Activated CD8-positive, alpha-beta memory T cell treated with anti-CD3 and anti-CD28 coated beads, Interleukin-2, amount 50 U/mL, for 24 hours (primary cell): ENCODE measurements around the gene ASCC1.
"Not testable (repeated sequence)": the region's sequence is repeated elsewhere in the genome, so short reads cannot be mapped to it uniquely, and the experiment has no call there.

Source experiments
- DNase-seq: peaks from one replicate; pipeline ENCODE4 v3.0.0-alpha.2; 2020; ENCODE audit errors: extremely low read depth

The ASCC1 gene

DNA sequence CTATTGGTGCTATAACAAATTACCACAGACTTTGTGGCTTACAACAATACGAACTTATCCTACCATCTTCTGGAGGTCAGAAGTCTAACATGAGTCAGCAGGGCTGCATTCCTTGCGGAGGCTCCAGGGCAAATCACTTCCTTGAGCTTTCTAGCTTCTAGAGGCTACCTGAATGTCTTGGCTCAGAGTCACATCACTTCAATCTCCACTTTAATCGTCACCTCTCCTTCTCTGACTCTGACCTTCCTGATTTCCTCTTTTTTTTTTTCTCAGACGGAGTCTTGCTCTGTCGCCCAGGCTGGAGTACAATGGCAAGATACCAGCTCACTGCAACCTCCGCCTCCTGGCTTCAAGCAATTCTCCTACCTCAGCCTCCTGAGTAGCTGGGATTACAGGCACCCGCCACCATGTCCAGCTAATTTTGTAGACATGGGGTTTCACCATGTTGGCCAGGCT is 44.9 kb downstream of the ASCC1 start:
- DNase-seq = no peak

GRCh38 chr10:72170733-72171132 is 45.3 kb downstream of the ASCC1 start:
- DNase-seq = no peak

DNA sequence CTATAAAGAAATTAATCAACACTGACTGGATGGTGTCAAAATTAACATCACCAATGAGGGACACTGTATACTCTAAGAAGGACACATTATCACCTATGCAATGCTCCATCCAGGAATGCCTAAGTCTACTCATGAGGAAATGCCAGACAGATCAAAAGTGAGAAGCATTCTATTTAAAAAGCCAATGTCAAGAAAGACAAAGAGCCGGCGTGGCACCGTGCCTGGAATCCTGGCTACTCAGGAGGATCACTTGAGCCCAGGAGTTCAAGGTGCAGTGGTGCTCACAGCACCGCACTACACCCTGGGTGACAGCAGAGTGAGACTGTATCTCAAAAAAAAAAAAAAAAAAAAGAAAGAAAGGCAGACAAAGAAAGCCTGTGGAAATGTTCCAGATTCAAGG is 45.8 kb downstream of the ASCC1 start:
- no peak for DNase-seq

DNA sequence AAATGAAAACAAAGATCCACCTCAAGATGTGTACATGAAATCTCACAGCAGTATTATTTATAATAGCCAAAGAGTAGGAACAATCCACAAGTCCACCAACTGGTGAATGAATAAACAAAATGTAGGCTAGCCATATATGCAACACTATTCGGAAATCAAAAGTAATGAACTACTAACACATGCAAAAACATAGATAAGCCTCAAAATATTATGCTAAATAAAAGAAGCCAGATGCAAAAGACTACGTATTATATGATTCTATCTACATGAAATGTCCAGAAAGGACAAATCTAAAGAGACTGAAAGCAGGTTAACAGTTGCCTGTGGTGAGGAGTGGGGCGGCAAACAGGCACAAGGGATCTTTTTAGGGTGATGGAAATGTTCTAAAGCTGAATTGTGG is 49.0 kb downstream of the ASCC1 start:
- no peak for DNase-seq

GRCh38 chr10:72164617-72165016 is 51.5 kb downstream of the ASCC1 start:
- DNase-seq = no peak

GRCh38 chr10:72162978-72163377 is 53.1 kb downstream of the ASCC1 start:
- no peak for DNase-seq

DNA sequence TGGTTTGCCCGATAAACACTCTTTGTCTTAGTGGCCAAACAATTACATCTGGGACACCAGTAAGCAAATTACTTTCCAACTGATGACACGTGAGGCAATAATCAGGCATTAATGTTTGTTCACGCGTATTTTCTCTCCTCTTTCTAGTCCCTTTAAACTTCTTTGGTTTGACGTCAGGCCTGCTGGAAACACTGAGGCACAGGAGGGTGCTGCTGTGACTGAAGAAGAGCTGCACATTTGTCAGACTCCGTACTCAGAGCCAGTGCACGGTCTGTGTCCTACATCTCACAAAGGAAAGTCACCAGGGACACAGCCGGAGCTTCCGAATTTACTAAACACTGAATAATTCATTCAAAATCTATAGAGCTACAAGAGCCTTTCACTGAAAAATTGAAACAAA is 57.9 kb downstream of the ASCC1 start:
- DNase-seq = no peak

- no peak for DNase-seq
These were observed 59.9 kb downstream of the ASCC1 start for GRCh38 chr10:72156223-72156622.

DNA sequence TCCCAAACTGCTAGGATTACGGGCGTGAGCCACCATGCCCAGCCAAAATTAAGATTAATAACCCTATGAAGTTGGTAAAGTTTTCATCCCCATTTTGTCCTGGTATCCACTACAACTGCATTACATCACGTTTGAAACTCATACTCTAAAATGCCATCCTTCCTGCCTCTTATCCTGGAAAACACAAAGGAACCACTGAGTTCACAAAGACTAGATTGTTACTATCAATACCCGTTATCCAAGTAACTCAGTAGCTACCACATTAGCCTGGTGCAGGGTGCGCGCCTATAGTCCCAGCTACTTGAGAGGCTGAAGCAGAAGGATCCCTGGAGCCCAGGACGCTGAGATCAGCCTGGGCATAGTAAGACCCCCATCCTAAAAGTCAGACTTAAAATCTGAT is 63.8 kb downstream of the ASCC1 start:
- DNase-seq = no peak

- DNase-seq = not testable (repeated sequence)
These were observed 65.2 kb downstream of the ASCC1 start for GRCh38 chr10:72150746-72151478.

- DNase-seq = not testable (repeated sequence)
These were observed 68.8 kb downstream of the ASCC1 start for GRCh38 chr10:72147324-72147584.

DNA sequence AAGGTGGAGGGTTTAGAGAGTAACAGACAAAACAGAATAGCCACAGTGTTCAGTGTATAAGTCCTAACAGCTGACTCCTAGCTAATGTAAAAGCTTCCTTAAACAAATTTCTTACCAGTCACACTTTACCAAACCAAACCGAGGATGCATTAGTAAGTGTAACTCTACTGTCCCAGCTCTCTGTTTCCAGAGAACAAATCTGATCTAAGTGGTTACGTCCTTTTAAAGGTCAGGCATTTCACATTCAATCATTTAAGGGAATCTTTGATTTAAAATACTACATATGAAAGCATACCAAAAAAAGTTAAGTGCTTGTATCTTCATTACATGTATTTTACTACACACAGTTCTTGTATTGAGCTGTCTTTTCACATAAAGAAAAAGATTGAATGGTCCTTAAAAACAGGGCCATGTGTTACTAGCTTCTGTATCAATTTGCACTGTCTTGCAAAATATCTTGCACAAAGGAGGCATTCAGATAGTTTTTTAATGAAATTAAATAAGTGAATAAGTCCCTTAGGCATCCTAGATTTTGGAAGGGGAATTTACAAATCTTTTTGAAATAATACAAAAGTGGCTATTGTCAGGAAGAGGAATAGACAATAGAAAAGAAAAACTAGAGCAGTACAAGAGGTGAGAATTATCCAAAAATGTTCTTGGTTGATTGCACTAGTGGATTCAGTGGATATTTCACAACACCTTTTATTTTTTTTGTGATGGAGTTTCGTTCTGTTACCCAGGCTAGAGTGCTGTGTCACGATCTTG is 69.3 kb downstream of the ASCC1 start:
- no peak for DNase-seq

GRCh38 chr10:72146071-72146470 is 70.0 kb downstream of the ASCC1 start:
- DNase-seq = no peak

- no peak for DNase-seq
These were observed 70.4 kb downstream of the ASCC1 start for GRCh38 chr10:72145657-72146056.

DNA sequence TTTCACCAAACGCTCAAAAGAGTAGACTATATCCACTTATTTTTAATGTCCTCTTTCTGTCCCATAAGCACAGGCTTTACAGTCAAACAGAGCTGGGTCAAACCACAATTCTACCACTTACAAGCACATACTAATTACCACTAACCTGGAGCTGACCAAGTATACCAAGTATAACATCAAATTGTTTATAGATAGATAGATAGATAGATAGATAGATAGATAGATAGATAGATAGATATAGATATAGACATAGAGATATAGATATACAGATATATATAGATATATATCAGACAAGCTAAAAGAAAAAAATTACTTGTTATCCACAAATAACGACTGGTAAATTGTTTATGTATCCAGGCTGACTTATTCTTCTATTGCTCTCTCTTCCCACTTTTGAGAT is 75.2 kb downstream of the ASCC1 start:
- DNase-seq = no peak

DNA sequence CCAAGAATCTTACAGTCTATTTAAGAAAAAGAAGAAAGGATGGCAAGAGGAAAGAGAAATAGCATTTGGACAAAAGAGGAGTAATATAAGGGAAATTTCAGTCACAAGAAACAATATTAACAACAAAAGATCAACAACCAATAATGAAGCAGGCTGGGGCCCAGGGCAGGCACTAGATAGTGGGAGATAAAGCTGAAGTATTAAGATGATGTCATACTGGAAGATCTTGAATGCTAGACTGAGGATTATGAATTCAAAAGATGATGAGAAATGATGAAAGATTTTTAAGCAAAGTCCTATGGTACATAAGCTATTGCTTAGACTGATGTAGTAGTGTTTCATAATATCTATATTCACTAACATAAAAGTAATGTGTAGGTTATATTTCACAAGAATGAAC is 75.9 kb downstream of the ASCC1 start:
- DNase-seq = no peak

- DNase-seq = no peak
These were observed 78.5 kb downstream of the ASCC1 start for GRCh38 chr10:72137583-72137982.

GRCh38 chr10:72136225-72136624 is 79.9 kb downstream of the ASCC1 start:
- not testable (repeated sequence) for DNase-seq

DNA sequence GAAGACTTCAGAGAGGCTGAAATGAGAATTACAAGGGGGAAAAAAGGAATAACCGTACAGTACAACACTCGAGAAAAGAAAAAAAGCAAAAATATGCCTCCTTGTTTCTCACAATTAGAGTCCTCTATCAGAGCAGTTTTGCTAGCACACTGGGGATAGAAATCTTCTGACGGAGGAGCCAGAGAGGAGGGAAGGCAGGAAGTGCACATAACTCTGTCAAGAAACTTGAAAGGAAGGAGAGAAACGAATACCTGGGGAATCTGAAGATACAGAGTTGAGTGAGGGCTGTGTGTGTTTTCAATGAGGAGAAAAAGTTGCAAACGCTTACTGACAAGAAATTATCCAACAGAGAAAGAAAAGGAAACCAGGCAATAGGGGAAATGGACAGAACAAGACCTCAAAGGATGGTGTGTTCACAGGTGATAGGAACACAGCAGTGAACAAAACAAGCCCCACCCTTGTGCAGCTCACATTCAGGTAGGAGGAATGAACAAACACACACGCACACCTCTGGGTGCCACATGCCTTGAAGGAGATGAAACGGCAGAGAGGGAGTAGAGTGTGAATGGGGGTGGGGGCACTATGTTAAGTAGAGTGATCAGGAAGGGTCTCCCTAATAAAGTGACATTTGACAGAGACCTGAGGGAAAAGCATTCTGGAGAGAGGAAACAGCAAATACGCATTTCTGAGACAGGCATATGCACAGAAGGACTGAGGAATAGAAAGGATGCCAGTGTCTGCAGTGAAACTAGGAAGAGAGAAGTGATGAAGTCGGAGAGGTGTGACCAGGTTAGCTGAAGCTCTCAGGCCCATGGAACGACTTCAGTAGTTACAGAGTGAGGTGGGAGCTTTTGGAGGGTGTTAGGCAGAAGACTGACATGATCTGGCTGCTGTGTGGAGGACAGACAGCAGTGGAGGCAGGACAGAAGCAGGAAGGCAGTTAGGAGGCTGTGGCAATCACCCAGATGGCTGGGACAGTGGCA is 81.0 kb downstream of the ASCC1 start:
- no peak for DNase-seq

- DNase-seq = no peak
These were observed 82.6 kb downstream of the ASCC1 start for GRCh38 chr10:72133517-72133916.

DNA sequence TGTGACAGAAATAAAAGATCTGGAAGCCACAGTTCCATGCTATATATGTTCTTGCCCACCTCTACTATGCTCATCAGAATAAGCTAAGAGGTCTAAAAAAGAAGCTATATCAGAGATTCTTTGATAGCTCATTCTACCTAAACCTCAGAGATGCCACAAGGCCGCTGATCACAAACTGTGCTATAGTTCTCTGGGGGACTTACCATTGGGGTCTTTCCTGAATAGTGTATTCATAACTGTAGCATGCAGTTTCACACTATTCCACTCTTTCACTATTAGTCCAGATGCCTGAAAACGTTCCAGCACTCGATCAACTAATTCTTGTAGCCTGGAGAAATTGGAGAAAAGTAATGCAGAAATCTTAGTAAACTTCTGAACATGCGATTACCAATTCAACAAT is 83.2 kb downstream of the ASCC1 start:
- DNase-seq = no peak

DNA sequence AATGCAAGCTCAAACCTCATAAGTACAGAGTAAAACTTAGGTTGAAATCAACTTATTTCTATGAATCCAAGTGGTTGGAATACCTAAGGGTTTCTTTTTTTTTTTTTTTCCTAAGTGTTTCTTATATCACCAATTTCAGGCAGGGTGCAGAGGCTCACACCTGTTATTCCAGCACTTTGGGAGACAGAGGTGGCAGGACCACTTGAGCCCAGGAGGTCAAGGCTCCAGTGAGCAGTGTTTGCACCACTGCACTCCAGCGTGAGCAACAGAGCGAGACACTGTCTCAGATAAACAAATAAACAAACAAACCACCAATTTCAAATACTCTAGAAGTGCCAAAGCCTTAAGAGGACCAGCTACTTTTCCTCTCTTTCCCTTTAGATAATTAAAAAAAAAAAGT is 88.5 kb downstream of the ASCC1 start:
- no peak for DNase-seq

DNA sequence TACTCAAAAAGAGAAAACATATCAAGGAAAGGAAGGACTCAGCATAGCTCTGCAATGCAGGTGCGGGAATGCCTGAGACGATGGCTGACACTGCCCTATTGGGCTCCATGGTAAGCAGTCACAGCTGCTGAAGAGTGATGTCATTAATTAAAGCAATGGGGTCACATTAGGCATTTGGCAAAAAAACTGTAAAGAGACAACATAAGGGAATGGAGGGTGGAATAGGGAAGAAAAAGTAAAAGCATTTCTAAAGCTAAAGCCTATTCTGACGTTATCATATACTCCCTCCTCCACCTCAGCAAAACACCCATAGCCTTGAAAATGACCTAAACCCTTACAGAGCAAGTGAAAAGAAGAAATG is 89.2 kb downstream of the ASCC1 start:
- DNase-seq = no peak
